Head of caudate nucleus (tissue), 42 donors: ENCODE results near the gene CDH26.

Experiments
- DNase-seq, 42 donors: peaks; one replicate each; pipeline versions ENCODE4 v3.0.0 to v3.0.0-alpha.2; 2020 to 2021; ENCODE audit warnings: mixed read lengths in 7 of 42
- intact Hi-C: fragments of 100-400 bp; cut with DNase I; formaldehyde crosslinking; loops from one replicate; pipeline ENCODE4 v1.15.0; 2022

Gene CDH26

GRCh38 chr20:59966428-59966827 lies 8.2 kb downstream of the CDH26 start:
- intact Hi-C loops: no loop called here
- peak in 23 of 42 donors; percentile 19 to 79 (median 55) for DNase-seq

GRCh38 chr20:59971428-59971827 lies 13.2 kb downstream of the CDH26 start:
- intact Hi-C loops: no loop called here
- no peak for DNase-seq

- intact Hi-C loops: no loop called here
- DNase-seq: no peak
Measured at GRCh38 chr20:59972037-59972801, 14.0 kb downstream of the CDH26 start.

GRCh38 chr20:59976156-59976782 lies 18.0 kb downstream of the CDH26 start:
- intact Hi-C loops: no loop called here
- no peak for DNase-seq

GRCh38 chr20:59977086-59977485 lies 18.9 kb downstream of the CDH26 start:
- intact Hi-C loops: no loop called here
- peak in 35 of 42 donors; percentile 14 to 77 (median 54) for DNase-seq

GRCh38 chr20:59983076-59983475 lies 24.9 kb downstream of the CDH26 start:
- DNase-seq: peak in 4 of 42 donors; percentile 11 to 34 (median 22)
- intact Hi-C loops: no loop called here

- no peak for DNase-seq
- intact Hi-C loops: no loop called here
Measured at GRCh38 chr20:59984541-59984940, 26.3 kb downstream of the CDH26 start.

GRCh38 chr20:59985164-59985563 lies 26.9 kb downstream of the CDH26 start:
- no peak for DNase-seq
- intact Hi-C loops: no loop called here

GRCh38 chr20:59985864-59986263 lies 27.6 kb downstream of the CDH26 start:
- intact Hi-C loops: no loop called here
- peak in 1 of 42 donors; percentile 40 for DNase-seq

GRCh38 chr20:59987135-59987534 lies 28.9 kb downstream of the CDH26 start:
- DNase-seq: no peak

GRCh38 chr20:59988141-59988540 lies 29.9 kb downstream of the CDH26 start:
- intact Hi-C loops: no loop called here
- DNase-seq: no peak

More at GRCh38 chr20:59987135-59987534, 28.9 kb downstream of the CDH26 start:
- intact Hi-C loops: no loop called here

- intact Hi-C loops: no loop called here
Measured at GRCh38 chr20:59992526-59993084, 34.4 kb downstream of the CDH26 start.

GRCh38 chr20:59993736-59994430 lies 35.7 kb downstream of the CDH26 start:
- intact Hi-C loops: no loop called here
- peak in 1 of 42 donors; percentile 21 for DNase-seq

More at GRCh38 chr20:59992526-59993084, 34.4 kb downstream of the CDH26 start:
- DNase-seq: no peak

GRCh38 chr20:59994697-59995122 lies 36.5 kb downstream of the CDH26 start:
- DNase-seq: peak in 4 of 42 donors; percentile 24 to 58 (median 31)
- intact Hi-C loops: no loop called here

- intact Hi-C loops: no loop called here
- no peak for DNase-seq
Measured at GRCh38 chr20:59996108-59996507, 37.9 kb downstream of the CDH26 start.

- DNase-seq: no peak
- intact Hi-C loops: no loop called here
Measured at GRCh38 chr20:59997896-59998295, 39.7 kb downstream of the CDH26 start.

- intact Hi-C loops: no loop called here
- no peak for DNase-seq
Measured at GRCh38 chr20:59999502-59999901, 41.3 kb downstream of the CDH26 start.

- no peak for DNase-seq
- intact Hi-C loops: no loop called here
Measured at GRCh38 chr20:60000271-60001042, 42.2 kb downstream of the CDH26 start.

- no peak for DNase-seq
- intact Hi-C loops: no loop called here
Measured at GRCh38 chr20:60001108-60001507, 42.9 kb downstream of the CDH26 start.
